DND-41 (cell line): ENCODE data around the gene C5AR1.
A peak's percentile ranks its signal among the peaks of the same experiment; 100 is the strongest.

Source experiments
- ATAC-seq: fragments of 200-7000 bp; cut with Tn5 transposase; 3 replicates; pipeline ENCODE4 v1.9.1; 2021; ENCODE audit warnings: low read depth; ENCODE audit not compliant: insufficient read depth
- DNase-seq: peaks from one replicate; pipeline ENCODE4 v3.0.0-alpha.2; 2020
- H2AFZ ChIP-seq: 2 replicates; pipeline ENCODE4 v1.6.0; 2012; ENCODE audit warnings: low read depth, low read length
- H3K27ac ChIP-seq: 2 replicates; pipeline ENCODE4 v1.5.1; 2012; ENCODE audit warnings: low read length, inconsistent platforms
- H3K27me3 ChIP-seq: fragments of 200-600 bp; sonication (generic); 2 replicates; pipeline ENCODE4 v1.6.0; 2012; ENCODE audit warnings: low read length, mild to moderate bottlenecking, inconsistent platforms; ENCODE audit not compliant: insufficient read depth, poor library complexity
- H3K36me3 ChIP-seq: 2 replicates; pipeline ENCODE4 v1.5.1; 2012; ENCODE audit warnings: low read length, inconsistent platforms; ENCODE audit not compliant: insufficient read depth
- H3K4me1 ChIP-seq: 2 replicates; pipeline ENCODE4 v1.5.1; 2012; ENCODE audit warnings: mild to moderate bottlenecking, low read length; ENCODE audit not compliant: insufficient read depth
- H3K4me2 ChIP-seq: 2 replicates; pipeline ENCODE4 v1.6.0; 2012; ENCODE audit warnings: mild to moderate bottlenecking, moderate library complexity, low read length, inconsistent platforms; ENCODE audit not compliant: insufficient read depth
- H3K4me3 ChIP-seq, 2 experiments: fragments of 200-600 bp in 1 of 2; shearing (Covaris generic) in 1 of 2; 2 replicates each; pipeline ENCODE4 v1.5.1; 2012 to 2016; ENCODE audit warnings: inconsistent platforms in 2 of 2, low read length in 2 of 2, mild to moderate bottlenecking in 2 of 2, low read depth in 1 of 2, moderate library complexity in 1 of 2
- H3K79me2 ChIP-seq: 2 replicates; pipeline ENCODE4 v1.6.0; 2012; ENCODE audit warnings: low read length, inconsistent platforms; ENCODE audit not compliant: insufficient read depth
- H3K9ac ChIP-seq: 2 replicates; pipeline ENCODE4 v1.6.0; 2012; ENCODE audit warnings: low read depth, mild to moderate bottlenecking, inconsistent platforms, low read length, moderate library complexity
- H3K9me3 ChIP-seq: 2 replicates; pipeline ENCODE4 v1.5.1; 2012; ENCODE audit warnings: low read length, moderate library complexity, mild to moderate bottlenecking, inconsistent platforms; ENCODE audit not compliant: insufficient read depth, severe bottlenecking
- H4K20me1 ChIP-seq: 2 replicates; pipeline ENCODE4 v1.6.0; 2012; ENCODE audit warnings: low read length; ENCODE audit not compliant: insufficient read depth
- CTCF ChIP-seq: IDR thresholded peaks from 2 replicates; pipeline ENCODE4 v1.5.1; 2012; ENCODE audit warnings: borderline replicate concordance, low read length, moderate library complexity, mild to moderate bottlenecking; ENCODE audit not compliant: poor library complexity, severe bottlenecking; ENCODE audit errors: extremely low read depth
- EZH2 ChIP-seq: IDR thresholded peaks from 3 replicates; pipeline ENCODE4 v1.6.1; 2012; ENCODE audit warnings: borderline replicate concordance, low read depth, mild to moderate bottlenecking, moderate library complexity, low read length, inconsistent platforms; ENCODE audit not compliant: severe bottlenecking

C5AR1 gene

GRCh38 chr19:47350630-47351029 lies 41.0 kb downstream of the C5AR1 start:
- Histone ChIP-seq H3K9ac (no peak overlapping the region), H3K27me3 (no peaks in the 10 kb centered on the region), H3K4me2 (peak overlapping the region; percentile 99), H3K36me3 (peaks cover 33% of the 10 kb centered on the region), H3K9me3 (no peaks in the 10 kb centered on the region), H2AFZ (no peak overlapping the region), H4K20me1 (peaks cover 4% of the 10 kb centered on the region; the same call in 1 of the 2 replicates), H3K4me3 (peak overlapping the region in 1 of 2 experiments; percentile 82; a peak in 1 of 4 replicates), H3K79me2 (peaks cover 47% of the 10 kb centered on the region), H3K27ac (no peak overlapping the region), H3K4me1 (peaks cover 26% of the 10 kb centered on the region)
- TF ChIP-seq CTCF (no peak), EZH2 (no peak)
- ATAC-seq: no peak
- no peak for DNase-seq

- peak overlapping the region; percentile 18 for H3K4me2 ChIP-seq
- TF ChIP-seq CTCF (no peak), EZH2 (no peak)
- H3K4me3 ChIP-seq: no peak overlapping the region
- peaks cover 47% of the 10 kb centered on the region for H3K79me2 ChIP-seq
- no peak overlapping the region for H3K9ac ChIP-seq
- no peaks in the 10 kb centered on the region for H3K9me3 ChIP-seq
- H3K4me1 ChIP-seq: peaks cover 26% of the 10 kb centered on the region
- no peak overlapping the region for H2AFZ ChIP-seq
- peaks cover 42% of the 10 kb centered on the region for H3K36me3 ChIP-seq
- peak; percentile 14 for DNase-seq
- no peak for ATAC-seq
- peaks cover 4% of the 10 kb centered on the region; the same call in 1 of the 2 replicates for H4K20me1 ChIP-seq
- H3K27ac ChIP-seq: no peak overlapping the region
- H3K27me3 ChIP-seq: no peaks in the 10 kb centered on the region
Measured at GRCh38 chr19:47351548-47351947, 41.9 kb downstream of the C5AR1 start.

GRCh38 chr19:47352095-47352494 lies 42.4 kb downstream of the C5AR1 start:
- Histone ChIP-seq H4K20me1 (peaks cover 4% of the 10 kb centered on the region; the same call in 1 of the 2 replicates), H3K4me2 (peak overlapping the region; percentile 14; the same call in 1 of the 2 replicates), H3K27ac (no peak overlapping the region), H3K27me3 (no peaks in the 10 kb centered on the region), H3K9ac (no peak overlapping the region), H3K36me3 (peaks cover 47% of the 10 kb centered on the region), H3K9me3 (no peaks in the 10 kb centered on the region), H2AFZ (no peak overlapping the region), H3K4me3 (no peak overlapping the region), H3K79me2 (peaks cover 47% of the 10 kb centered on the region), H3K4me1 (peaks cover 26% of the 10 kb centered on the region)
- no peak for DNase-seq
- no peak for ATAC-seq
- no peak for TF ChIP-seq CTCF
- TF ChIP-seq EZH2: no peak
